GM10266 (cell line): ENCODE data around the gene TBC1D20.

Source experiments
- DNase-seq: peaks from one replicate; pipeline ENCODE4 v3.0.0; 2012; ENCODE audit errors: extremely low spot score
- TF ChIP-seq, protein P1 (sequence below): IDR thresholded peaks from 2 replicates; pipeline ENCODE4 v1.5.1; 2012; ENCODE audit warnings: mild to moderate bottlenecking, low read depth; ENCODE audit not compliant: control insufficient read depth, insufficient read depth; ENCODE audit errors: missing control alignments

Gene TBC1D20

DNA sequence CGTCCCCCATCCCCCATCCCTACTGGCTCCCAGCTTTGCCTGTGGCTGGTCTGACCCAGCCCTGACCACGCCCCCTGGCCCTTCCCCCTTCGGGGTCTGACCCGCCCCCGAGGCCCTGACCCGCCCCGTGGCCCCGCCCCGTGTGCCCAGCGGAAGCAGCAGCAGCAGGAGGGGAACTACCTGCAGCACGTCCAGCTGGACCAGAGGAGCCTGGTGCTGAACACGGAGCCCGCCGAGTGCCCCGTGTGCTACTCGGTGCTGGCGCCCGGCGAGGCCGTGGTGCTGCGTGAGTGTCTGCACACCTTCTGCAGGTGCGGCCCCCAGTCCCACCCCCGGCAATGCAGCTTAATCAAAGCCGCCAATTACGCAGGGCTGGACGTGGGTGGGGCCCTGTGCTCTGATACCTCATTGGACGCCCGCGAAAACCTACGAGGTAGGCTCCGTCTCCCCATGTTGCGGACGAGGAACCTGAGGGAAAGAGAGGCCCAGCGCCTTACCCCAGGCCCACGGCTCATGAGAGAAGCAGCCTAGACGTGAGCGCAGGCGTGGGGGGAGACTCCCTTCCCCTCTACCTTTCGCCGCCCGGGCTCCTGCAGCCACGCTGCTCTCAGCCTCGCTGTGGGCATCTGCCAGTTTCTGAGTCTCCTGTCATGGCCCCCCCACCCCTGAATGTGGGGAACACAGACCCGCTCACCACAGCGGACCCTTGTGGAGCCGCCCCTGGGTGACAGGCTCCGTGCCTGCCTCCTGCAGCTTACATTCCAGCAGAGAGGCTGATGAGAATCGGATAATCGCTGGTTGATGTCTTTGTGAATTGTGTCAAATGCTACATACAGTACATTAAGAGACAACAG, 41.4 kb downstream of the TBC1D20 start:
- TF ChIP-seq, protein P1, sequence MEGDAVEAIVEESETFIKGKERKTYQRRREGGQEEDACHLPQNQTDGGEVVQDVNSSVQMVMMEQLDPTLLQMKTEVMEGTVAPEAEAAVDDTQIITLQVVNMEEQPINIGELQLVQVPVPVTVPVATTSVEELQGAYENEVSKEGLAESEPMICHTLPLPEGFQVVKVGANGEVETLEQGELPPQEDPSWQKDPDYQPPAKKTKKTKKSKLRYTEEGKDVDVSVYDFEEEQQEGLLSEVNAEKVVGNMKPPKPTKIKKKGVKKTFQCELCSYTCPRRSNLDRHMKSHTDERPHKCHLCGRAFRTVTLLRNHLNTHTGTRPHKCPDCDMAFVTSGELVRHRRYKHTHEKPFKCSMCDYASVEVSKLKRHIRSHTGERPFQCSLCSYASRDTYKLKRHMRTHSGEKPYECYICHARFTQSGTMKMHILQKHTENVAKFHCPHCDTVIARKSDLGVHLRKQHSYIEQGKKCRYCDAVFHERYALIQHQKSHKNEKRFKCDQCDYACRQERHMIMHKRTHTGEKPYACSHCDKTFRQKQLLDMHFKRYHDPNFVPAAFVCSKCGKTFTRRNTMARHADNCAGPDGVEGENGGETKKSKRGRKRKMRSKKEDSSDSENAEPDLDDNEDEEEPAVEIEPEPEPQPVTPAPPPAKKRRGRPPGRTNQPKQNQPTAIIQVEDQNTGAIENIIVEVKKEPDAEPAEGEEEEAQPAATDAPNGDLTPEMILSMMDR, result no peak
- no peak for DNase-seq

- TF ChIP-seq, protein P1, result no peak
- no peak for DNase-seq
Observed at GRCh38 chr20:420166-420620, 42.1 kb downstream of the TBC1D20 start.

- DNase-seq, result no peak
- TF ChIP-seq, protein P1, result no peak
Observed at GRCh38 chr20:419556-420165, 42.7 kb downstream of the TBC1D20 start.

DNA sequence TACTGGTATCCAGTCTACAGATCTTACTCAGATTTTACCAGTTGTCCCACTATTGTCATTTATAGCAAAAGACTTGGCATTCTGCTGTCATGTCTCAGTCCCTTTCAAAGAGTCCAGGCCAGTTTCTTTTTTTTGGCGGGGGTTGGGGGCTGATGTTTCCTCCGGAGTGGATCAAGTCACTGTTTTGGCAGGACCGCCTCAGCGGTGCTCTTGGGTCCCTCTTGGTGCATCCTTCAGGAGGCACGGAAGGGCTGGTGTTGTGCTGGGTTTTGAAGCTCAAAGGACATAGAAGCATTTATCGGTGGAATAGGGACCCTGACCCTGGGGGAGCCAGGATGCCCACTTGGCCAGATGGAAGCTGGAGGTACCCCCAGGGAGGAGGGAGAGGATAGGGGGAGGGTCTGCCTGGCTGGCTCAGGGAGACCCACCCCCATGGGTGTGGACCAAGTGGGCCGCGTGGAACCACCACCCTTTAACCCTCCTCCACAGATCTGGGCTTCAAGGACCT, 43.4 kb downstream of the TBC1D20 start:
- TF ChIP-seq, protein P1, result no peak
- DNase-seq, result no peak

DNA sequence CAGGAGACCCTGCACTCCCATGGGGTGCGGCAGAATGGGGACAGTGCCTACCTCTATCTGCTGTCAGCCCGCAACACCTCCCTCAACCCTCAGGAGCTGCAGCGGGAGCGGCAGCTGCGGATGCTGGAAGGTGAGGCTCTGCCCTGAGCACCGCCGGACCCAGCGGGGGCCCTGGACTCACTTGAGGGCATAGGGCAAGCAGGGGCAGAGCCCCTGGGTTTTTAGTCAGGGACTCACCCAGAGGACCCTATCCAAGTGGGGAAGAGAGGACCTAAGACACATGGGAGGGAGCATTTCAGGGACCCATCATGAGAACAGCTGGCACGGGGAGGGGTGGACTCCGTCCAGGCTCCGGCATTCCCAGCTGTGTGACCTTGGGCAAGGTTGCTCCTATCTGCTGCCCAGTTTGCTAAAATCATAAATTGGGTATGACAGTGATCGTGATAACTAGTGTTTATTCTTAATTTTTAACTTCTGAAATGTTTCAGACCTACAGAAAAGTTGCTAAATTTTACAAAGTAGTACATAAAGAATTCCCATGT, 44.5 kb downstream of the TBC1D20 start:
- no peak for DNase-seq
- TF ChIP-seq, protein P1, result no peak

DNA sequence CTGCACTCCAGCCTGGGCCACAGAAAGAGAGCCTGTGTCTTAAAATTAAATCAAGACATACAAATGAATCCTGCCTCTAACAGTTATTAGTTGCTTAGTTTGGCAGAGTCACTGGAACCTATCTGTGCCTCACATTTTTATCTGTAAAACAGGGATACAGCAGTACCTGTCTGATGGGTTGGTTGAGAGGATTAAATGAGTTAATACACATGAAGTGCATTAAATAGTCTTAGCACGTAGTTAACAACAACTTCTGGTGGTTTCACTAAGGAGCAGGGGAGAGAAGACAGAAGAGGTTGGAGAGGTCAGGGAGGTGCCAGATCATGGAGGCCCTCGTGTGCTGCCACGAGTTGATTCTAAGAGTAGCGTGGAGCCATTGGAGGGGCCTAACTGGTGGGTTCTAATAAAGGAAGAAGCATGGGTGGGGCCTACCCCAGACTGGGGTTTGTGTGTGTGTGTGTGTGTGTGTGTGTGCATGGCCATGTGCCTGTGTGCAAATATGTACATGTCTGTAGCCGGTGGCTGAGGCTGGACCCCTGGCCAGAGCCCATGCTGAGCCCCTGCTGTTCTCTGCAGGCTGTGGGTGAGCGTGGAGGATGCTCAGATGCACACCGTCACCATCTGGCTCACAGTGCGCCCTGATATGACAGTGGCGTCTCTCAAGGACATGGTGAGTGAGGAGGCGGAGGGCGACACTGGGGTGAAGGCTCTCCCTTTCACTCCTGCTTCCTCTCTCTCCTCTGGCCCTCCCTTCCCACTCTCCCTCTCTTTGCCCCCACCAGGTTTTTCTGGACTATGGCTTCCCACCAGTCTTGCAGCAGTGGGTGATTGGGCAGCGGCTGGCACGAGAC, 45.2 kb downstream of the TBC1D20 start:
- TF ChIP-seq, protein P1, result no peak
- DNase-seq, result no peak
